ENCODE results near the gene GPR55.

GPR55 gene

GRCh38 chr2:230950874-230951339 is 25.9 kb upstream of the GPR55 start:
- no peak for DNase-seq

- no peak for DNase-seq
Measured at GRCh38 chr2:230949966-230950873, 25.2 kb upstream of the GPR55 start.

GRCh38 chr2:230947908-230948365 is 22.9 kb upstream of the GPR55 start:
- no peak for DNase-seq

GRCh38 chr2:230947235-230947576 is 22.2 kb upstream of the GPR55 start:
- DNase-seq, result no peak

- no peak for DNase-seq
Measured at GRCh38 chr2:230946429-230947234, 21.6 kb upstream of the GPR55 start.

- DNase-seq, result no peak
Measured at GRCh38 chr2:230944757-230945372, 19.8 kb upstream of the GPR55 start.

- peak; percentile 46 for DNase-seq
Measured at GRCh38 chr2:230944123-230944653, 19.1 kb upstream of the GPR55 start.

GRCh38 chr2:230942920-230943896 is 18.2 kb upstream of the GPR55 start:
- peak; percentile 37 for DNase-seq

GRCh38 chr2:230942371-230942770 is 17.3 kb upstream of the GPR55 start:
- no peak for DNase-seq

GRCh38 chr2:230941202-230942180 is 16.4 kb upstream of the GPR55 start:
- no peak for DNase-seq

GRCh38 chr2:230940471-230940815 is 15.4 kb upstream of the GPR55 start:
- peak; percentile 27 for DNase-seq

GRCh38 chr2:230939691-230940470 is 14.8 kb upstream of the GPR55 start:
- DNase-seq, result peak; percentile 26

- no peak for DNase-seq
Measured at GRCh38 chr2:230939066-230939591, 14.1 kb upstream of the GPR55 start.

GRCh38 chr2:230938516-230939065 is 13.5 kb upstream of the GPR55 start:
- DNase-seq, result no peak

- no peak for DNase-seq
Measured at GRCh38 chr2:230938098-230938497, 13.1 kb upstream of the GPR55 start.

- no peak for DNase-seq
Measured at GRCh38 chr2:230937362-230937761, 12.3 kb upstream of the GPR55 start.

- DNase-seq, result peak; percentile 11
Measured at GRCh38 chr2:230936243-230936642, 11.2 kb upstream of the GPR55 start.

GRCh38 chr2:230935130-230935430 is 10.0 kb upstream of the GPR55 start:
- DNase-seq, result peak; percentile 24

Measured in activated CD4-positive, CD25-positive, alpha-beta regulatory T cell treated with anti-CD3 and anti-CD28 coated beads, Interleukin-2, amount 50 U/mL, for 72 hours (primary cell).